ENCODE results near the gene SLC48A1. TPM values are rescaled to one million over a fixed set of nuclear protein-coding genes. Genes with fewer than 3 reads are reported as not detected.

The SLC48A1 gene
- total RNA-seq, 1 experiment from 2014 or later = 7.2 TPM

- no peak for DNase-seq (ENCODE audit: low read depth)
These were observed 15.0 kb upstream of the SLC48A1 start for GRCh38 chr12:47757840-47758583.

- no peak for DNase-seq (ENCODE audit: low read depth)
These were observed 14.5 kb upstream of the SLC48A1 start for GRCh38 chr12:47758584-47758833.

- DNase-seq (ENCODE audit: low read depth) = peak; percentile 79
These were observed 14.0 kb upstream of the SLC48A1 start, which contains the start of gene RAPGEF3 for GRCh38 chr12:47758834-47759690. Gene RAPGEF3, minus strand, starts transcription at chr12:47758880. Its CDS starts 324 bp downstream, at chr12:47758556.

- DNase-seq (ENCODE audit: low read depth) = no peak
These were observed 10.1 kb upstream of the SLC48A1 start for GRCh38 chr12:47762850-47763465.

GRCh38 chr12:47763481-47764346 is 9.3 kb upstream of the SLC48A1 start:
- no peak for DNase-seq (ENCODE audit: low read depth)

- DNase-seq (ENCODE audit: low read depth) = no peak
These were observed 6.4 kb upstream of the SLC48A1 start for GRCh38 chr12:47766502-47767215.

- peak; percentile 20 for DNase-seq (ENCODE audit: low read depth)
These were observed 5.8 kb upstream of the SLC48A1 start for GRCh38 chr12:47767216-47767724.

- DNase-seq (ENCODE audit: low read depth) = peak; percentile 87
These were observed 4.7 kb upstream of the SLC48A1 start for GRCh38 chr12:47768323-47768811.

GRCh38 chr12:47769234-47770085 is 3.6 kb upstream of the SLC48A1 start:
- no peak for DNase-seq (ENCODE audit: low read depth)

GRCh38 chr12:47770086-47770726 is 2.8 kb upstream of the SLC48A1 start:
- DNase-seq (ENCODE audit: low read depth) = peak; percentile 18

- no peak for DNase-seq (ENCODE audit: low read depth)
These were observed 1.7 kb upstream of the SLC48A1 start for GRCh38 chr12:47771304-47771703.

- DNase-seq (ENCODE audit: low read depth) = no peak
These were observed 861 bp upstream of the SLC48A1 start for GRCh38 chr12:47772094-47772660.

GRCh38 chr12:47772738-47773061 is 338 bp upstream of the SLC48A1 start:
- DNase-seq (ENCODE audit: low read depth) = no peak

GRCh38 chr12:47773858-47774580 is 981 bp downstream of the SLC48A1 start:
- no peak for DNase-seq (ENCODE audit: low read depth)

GRCh38 chr12:47774663-47775062 is 1.6 kb downstream of the SLC48A1 start:
- DNase-seq (ENCODE audit: low read depth) = no peak

GRCh38 chr12:47775100-47775911 is 2.3 kb downstream of the SLC48A1 start:
- peak; percentile 44 for DNase-seq (ENCODE audit: low read depth)

GRCh38 chr12:47776471-47777143 is 3.6 kb downstream of the SLC48A1 start:
- DNase-seq (ENCODE audit: low read depth) = no peak

All from RPMI7951 (cell line).